Activated CD4-positive, alpha-beta T cell treated with anti-CD3 and anti-CD28 coated beads, Interleukin-2, amount 50 U/mL, for 16 hours (primary cell): Measurements from ENCODE around the gene XIRP2.

Source experiments
- DNase-seq: peaks from one replicate; pipeline ENCODE4 v3.0.0-alpha.2; 2020

XIRP2 gene

DNA sequence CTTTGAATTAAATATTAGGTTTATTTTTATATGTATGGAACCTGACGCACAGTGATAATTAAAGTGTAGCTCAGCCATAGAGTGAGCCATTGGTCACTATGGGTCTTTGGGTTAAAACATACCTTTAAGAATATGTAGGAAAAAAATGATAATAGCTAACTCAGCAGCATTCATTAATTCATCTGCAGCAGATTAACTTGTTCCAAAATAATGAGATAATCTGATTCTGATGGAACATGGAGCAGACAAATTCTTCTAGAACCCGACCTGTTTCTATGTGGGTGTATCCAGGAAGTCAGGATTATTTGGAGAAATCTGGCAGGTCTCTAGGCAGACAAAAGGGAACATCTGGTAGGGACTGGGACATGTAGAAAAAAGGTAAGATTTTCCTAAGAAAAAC lies at the start of gene XIRP2:
Gene XIRP2 (plus strand): TSS at position 301 of the 400 bp plus-strand sequence. CDS start 15,003 bp downstream, outside the sequence.
- DNase-seq: no peak

DNA sequence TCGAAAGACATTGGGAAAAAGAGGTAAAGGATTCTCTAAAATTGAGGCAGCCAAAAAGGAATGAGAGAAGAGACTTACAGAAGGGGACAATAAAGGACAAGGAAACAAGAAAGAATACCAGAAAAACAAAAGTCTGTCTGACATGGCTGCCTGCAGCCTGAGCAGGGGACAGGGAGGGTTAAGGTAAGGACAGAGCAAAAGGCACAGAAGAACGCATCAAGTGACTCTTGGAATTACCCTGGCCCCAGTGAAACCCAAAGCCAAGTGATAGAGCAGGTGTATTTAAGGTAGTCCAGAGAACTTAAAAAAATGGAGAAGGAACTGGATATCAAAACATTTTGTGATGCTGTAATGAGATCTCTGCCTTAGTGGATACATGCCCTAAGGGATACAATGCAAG lies 47.1 kb upstream of the XIRP2 start:
- DNase-seq: no peak

- no peak for DNase-seq
These were observed 46.6 kb upstream of the XIRP2 start for GRCh38 chr2:166841679-166842078.

- no peak for DNase-seq
These were observed 44.2 kb upstream of the XIRP2 start for GRCh38 chr2:166844111-166844510.

DNA sequence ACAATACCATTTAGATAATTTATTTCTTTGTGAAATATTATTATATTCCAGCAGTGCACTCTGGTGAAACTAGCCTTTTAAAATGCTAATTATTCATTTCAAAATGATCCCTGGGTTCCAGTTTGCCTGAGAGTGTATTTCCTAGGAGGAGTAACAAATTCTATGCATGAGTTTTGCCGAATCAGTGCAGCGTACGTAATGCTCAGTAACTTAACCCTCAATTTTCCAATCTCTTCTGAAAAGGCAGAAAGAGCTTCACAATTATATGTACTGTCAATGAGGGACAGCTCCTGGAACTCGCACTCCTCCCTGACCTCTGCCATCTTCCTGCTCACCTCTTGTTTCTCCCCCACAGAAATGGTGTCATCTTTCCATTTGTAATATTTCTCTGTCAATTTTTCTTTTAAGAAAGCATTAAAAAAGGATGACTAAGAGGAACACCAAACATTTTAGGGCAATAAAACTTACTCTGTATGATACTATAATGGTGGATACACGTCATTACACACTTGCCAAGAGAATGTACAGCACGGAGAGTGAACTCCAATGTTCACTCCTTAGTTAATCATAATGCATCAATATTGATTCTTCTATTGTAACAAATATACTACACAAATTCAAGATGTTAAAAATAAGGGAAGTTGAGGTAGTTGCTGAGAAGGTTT lies 25.7 kb upstream of the XIRP2 start:
- no peak for DNase-seq

DNA sequence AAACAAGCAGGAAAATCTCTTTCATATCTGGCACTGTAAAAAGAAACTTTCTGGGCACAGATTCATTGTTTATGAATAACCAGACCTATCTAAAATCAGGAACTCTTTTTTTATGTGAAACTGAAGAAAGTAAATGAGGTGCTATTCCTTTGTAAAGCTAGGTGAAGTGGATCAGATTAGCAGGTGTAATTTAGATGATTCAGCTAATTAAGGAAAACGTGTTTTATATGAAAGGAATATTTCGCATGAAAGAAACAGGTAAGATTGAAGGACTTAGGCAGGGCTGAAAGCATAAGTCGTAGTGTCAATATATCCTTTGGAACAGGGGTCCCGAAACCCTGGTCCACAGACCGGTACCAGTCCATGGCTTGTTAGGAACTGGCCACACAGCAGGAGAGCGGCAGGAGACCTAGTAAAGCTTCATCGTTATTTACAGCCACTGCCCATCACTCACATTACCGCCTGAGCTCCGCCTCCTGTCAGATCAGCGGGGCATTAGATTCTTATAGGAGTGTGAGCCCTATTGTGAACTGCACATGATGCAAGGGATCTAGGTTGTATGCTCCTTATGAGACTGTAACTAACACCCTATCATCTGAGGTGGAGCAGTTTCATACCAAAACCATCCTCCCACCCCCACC lies 20.3 kb upstream of the XIRP2 start:
- no peak for DNase-seq

DNA sequence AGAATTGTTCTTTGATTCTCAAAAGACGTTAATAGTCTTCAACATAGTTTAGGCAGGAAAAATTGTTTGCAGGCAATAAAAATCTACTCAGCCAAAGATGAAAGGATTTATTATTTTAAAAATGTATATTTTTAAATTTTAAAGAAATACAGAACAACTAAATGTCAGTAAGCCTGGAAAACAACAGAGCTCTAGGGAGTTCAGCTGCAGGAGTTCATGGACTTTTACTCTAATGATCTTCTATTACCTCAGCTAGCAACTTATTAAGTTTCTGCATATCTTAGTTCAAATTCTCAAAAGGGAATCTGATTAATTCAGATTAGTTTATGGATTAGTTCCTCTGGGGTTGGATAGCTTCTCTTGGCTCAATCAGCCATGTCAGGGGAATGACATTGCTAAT lies 17.9 kb upstream of the XIRP2 start:
- DNase-seq: no peak

DNA sequence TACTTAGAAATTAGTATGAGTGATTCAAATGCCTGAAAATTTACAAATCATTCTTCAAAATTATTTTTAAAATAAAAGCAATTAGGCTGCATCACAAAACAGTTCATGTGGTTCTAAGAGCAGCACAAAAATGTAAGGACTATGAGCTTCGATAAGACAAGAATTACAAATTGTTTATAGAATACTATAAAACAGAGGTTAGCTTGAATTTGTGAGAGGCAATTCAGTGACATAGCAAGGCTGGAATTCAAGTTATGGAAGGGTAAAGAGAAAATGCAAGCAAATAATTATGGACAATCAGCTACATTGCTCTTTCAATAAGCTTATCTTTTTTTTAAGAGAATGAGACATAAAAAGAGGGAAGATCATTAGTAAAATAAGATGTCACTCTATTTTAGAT lies 7.1 kb upstream of the XIRP2 start:
- DNase-seq: no peak

DNA sequence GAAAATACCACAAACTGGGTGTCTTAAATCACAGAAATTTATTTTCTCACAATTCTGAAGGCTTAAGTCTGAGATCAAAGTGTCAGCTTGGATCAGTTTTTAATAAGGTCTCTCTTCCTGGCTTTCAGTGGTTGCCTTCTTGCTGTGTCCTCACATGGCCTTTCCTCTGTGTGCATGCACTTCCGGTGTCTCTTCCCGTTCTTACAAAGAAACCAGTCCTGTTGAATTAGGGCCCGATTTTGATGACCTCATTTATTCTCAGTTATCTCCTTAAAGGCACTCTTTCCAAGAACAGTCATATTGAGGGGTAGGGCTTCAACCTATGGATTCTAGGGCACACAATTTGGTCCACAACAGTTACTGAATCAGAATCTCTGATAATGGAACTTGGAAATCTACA lies 5.4 kb upstream of the XIRP2 start:
- no peak for DNase-seq

DNA sequence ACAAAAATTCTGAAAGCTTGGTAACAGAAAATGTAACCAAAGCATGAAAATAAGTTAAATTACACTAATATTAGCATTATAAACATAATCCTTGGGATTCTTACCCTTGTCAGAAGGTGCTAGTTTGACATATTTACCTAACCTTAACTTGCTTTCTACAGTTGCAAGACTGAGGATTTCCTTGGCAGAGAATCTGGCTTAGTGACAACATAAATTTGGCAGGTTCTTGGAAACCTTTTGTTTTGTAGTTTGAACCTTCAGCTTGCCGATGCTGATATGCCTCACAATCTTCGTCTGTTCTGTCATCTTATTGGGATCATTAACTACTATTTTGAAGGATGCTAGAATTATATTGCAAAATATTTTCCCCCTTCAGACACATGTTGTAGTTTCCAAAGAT lies 3.4 kb downstream of the XIRP2 start:
- no peak for DNase-seq

DNA sequence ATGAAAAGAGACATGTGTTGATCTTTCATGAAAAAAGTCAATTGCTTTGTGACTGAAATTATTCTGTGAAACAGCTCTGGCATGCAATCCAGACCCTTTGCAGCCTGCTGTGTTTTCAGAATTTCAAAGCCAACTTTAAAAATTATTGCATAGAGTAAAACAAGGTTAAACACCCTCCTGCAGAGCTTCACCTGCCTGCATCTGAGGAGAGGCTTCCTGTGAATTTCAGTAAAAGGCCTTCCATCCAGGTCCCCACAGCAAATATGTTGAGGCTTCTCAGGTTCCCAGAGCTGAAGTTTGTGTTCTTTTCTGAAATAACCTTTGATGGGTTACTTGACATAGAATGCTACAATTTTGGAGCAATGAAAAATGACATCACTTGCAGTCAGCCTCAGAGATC lies 4.1 kb downstream of the XIRP2 start:
- DNase-seq: no peak

- no peak for DNase-seq
These were observed 7.0 kb downstream of the XIRP2 start for GRCh38 chr2:166895243-166895642.

DNA sequence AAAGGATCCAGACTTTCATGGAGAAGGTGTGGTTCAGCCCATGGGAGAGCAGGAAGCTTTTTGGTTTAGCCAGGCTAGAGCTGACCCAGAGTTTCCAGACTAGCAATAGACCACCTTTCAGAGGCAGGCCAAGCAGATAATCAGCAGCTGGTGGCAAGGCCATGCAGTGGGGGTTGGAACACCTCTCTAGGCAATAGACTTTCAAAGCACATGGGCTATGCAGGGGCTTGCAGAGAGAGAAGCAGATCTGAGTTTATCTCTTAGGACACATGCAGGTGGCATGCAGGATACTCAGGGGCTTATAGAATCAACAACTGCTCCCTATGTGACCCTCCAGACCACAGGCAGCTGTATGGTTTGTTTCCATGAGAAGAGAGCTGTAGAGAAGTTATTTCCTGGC lies 9.4 kb downstream of the XIRP2 start:
- no peak for DNase-seq

DNA sequence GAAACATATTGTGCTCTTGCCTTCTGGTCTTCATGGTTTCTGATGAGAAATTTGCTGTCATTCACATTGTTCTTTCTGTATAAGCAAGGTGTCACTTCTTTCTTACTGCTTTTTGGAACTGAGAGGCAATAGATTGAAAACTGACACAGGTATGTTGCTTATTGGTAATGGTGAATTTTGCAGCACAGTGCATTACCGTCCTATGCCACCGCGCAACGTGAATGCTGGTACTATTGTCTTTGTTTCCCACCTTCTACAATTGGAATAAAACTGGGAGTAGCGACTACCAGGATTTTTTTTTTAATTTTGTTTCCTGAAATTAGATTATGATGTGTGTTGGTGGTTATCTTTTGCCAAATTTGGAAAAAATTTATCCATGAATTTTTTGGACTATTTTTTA lies 11.4 kb downstream of the XIRP2 start:
- no peak for DNase-seq

- DNase-seq: no peak
These were observed 12.4 kb downstream of the XIRP2 start for GRCh38 chr2:166900700-166901099.

DNA sequence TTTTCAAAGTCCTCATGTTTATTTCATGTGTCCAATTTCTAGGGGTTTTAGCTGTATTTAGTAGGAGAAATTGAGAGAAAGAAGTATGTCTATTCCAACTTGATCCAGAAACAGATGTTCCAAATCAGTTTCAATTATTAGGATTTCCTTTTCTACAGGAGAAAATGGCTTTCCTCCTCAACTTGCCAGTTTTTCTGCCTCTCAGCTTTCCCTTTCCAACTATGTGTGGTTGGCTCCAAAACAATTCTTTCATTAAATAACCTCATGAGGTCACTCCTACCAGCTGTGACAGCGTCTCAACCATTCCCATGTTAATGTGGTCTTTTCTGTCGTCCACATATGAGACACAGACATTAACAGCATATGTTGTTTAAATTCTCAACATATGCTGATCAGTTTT lies 13.1 kb downstream of the XIRP2 start:
- DNase-seq: no peak

DNA sequence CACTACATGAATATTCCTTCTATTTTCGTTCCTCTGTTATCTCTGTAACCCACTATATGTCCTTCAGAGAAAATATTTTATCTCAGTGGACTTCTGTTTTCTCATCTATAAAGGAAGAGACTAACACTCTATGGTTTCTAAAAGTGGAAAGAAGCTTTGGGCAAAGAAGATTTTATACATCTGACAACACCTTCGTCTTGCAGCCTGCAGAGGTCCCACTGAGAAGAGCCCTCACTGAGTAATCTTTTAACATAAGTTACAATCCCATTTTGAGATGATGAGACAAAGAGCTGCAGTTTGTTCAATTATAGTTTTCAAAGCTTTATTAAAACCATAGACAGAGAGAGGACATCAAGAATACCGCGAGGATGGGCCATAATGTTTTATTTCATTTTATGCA lies 28.7 kb downstream of the XIRP2 start:
- DNase-seq: no peak

DNA sequence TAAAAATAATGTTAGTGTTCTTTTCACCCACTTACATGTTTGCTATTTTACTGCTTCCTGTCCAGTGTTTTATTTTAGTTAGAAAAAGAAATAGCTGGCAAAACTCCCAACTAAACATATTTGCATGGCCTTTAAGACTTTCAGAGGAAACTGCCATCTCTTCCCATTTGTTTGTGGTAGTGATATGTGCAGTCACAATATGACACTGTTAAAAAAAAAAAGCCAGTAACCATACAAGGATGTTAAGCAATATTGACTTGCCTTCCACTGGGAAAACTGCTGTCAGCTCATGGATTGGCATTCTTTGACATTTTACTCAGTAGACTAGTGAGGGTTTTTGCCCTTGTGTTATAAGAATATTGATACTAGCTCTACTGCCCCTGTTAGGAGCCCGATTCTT lies 29.1 kb downstream of the XIRP2 start:
- no peak for DNase-seq

GRCh38 chr2:166921261-166921896 lies 33.1 kb downstream of the XIRP2 start:
- no peak for DNase-seq

DNA sequence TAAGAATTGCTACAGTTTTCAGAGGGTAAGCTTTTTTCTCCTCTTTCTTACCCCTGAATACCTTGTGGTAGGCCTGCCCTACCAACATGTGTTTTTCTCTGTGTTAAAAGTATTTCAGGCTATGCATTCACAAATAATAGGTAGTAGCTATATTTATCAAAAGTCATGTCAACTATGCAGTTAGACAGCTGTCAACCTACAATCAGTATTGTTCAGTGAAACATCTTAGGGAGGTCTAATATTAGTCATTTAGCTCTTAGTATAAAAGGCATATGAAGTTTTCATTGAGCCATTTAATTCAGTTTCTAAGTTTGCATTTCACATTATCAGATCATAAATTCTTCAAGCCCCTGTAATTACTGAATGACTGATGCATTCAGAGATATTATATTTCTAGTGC lies 36.7 kb downstream of the XIRP2 start:
- no peak for DNase-seq

DNA sequence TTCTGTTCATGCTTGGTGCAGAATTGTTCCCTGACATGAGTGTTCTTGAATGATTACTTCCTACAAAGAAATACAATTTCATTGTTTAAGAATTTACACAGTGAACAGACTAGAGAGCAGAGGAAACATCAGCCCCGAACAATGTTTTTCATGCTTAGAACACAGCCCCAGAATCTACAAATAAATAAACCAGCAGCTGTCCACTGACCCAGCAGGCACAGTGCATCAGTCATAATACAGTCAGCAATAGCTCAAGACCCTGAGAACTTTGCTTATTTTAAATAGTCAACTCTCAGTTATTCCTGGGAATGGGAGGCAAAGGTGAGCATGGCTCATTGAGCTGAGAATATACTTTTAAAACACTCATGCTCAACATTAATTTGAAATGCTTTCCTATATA lies 38.4 kb downstream of the XIRP2 start:
- no peak for DNase-seq

DNA sequence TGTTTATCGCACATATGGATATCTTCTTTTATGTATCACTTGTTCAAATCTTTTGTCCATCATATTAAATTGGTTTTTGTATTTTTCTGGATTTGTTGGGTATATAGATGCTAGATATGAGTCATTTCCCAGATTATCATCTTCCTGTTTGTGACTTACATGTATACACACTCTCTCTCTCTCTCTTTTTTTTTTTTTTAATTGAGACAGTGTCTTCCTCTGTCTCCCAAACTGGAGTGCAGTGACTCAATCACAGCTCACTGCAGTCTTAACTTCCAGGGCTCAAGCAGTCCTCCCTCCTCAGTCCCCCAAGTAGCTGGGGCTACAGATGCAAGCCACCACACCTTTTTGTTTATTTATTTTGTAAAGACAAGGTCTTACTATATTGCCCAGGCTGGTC lies 43.8 kb downstream of the XIRP2 start:
- no peak for DNase-seq

DNA sequence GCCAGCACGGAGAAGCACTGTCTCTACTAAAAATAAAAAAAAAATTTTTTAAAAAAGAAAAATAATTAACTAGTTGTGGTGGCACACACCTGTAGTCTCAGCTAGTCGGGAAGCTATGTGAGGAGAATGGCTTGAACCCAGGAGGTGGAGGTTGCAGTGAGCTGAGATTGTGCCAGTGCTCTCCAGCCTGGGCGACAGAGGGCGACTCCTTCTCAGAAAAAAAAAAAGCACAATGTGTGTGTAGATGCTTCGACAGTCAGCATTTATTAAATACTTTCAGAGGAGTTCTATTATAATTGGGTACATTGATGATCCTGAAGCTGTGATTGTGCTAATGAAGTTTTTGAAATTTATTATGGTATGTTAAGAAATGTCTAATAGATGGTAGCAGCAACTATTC lies 46.5 kb downstream of the XIRP2 start:
- no peak for DNase-seq

DNA sequence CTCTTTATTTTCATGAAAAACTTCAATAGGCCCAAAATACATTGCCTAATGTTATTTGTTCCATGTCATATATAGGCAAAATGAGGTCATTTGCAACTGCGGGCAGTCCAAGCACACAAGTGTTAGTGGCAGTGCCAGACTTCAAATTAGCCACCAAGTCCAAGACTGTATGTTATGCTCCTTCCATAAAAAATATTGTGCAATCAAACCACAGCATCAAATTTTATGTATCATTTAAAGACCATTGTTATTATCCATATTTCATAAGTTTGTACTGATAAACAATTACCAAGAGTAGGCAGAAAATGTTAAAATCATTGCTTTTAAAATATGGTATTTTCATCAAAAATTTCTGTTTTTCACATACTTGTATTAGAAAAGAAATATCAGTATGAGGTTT lies 54.1 kb downstream of the XIRP2 start:
- no peak for DNase-seq

- DNase-seq: no peak
These were observed 56.6 kb downstream of the XIRP2 start for GRCh38 chr2:166944909-166945308.
